NCI-H460 (cell line): ENCODE results near the gene INSC. TPM values are rescaled to one million over a fixed set of nuclear protein-coding genes. Genes with fewer than 3 reads are reported as not detected.

Source experiments
- DNase-seq: peaks from one replicate; pipeline ENCODE4 v3.0.0-alpha.2; 2016; ENCODE audit warnings: low read depth; ENCODE audit errors: extremely low read depth
- total RNA-seq: library from RNA; depleted of rRNA; stranded (reverse); fragments of >200 nt; shearing (Covaris generic); gene quantifications from 2 replicates; pipeline ENCODE4 v1.2.3, GENCODE V29; 2014

INSC gene
- total RNA-seq, 1 experiment from 2014 or later = 0.17 TPM

DNA sequence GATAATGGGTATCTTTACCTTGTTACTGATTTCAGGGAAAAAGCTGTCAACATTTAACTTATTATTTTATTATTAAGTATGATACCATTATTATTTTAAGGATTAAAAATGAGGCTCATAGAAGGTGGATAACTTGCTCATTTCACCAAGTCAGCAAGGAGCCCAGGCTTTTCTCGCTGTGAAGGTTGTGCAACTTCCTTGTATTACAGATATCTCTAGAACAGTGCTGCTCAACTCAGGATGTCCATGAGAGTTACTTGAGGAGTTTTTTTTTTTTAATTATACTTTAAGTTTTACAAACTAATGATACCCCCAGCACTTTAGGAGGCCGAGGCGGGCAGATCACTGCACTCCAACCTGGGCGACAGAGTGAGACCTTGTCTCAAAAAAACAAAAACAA is 98.2 kb downstream of the INSC start:
- no peak for DNase-seq

DNA sequence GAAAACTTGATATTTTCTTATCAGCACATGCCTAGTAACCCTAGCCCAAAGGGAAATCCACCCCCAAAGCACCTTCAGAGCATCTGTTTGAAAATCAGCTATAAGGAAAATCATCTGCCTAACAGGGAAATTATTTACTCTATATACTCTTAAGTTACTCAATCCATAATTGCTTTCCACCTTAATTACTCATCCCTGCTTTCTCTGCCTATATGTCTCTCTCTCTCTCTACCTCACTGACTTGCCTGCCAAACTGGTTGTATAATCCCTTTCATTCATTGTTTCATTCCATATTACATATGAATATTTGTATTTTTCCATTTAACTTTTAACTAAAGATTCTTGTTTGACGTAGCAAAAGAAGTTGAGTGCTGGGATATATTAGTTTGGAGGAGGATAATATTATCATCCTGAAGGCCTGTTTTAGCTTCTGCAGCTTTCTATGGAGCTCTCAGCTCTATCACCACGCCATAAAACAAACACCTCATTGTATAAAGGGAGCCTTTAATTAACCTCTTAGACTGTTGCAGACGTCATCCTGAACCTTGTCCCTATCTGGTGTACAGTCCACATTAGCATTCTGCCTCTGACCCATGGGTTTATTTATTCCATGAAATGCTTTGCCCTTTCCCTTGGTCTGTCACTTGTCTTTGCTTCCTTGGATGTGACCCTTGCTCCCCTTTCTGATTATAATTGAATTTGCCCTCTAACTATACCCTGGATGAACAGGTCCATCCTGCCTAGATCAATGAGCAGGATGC is 98.9 kb downstream of the INSC start:
- DNase-seq = no peak

DNA sequence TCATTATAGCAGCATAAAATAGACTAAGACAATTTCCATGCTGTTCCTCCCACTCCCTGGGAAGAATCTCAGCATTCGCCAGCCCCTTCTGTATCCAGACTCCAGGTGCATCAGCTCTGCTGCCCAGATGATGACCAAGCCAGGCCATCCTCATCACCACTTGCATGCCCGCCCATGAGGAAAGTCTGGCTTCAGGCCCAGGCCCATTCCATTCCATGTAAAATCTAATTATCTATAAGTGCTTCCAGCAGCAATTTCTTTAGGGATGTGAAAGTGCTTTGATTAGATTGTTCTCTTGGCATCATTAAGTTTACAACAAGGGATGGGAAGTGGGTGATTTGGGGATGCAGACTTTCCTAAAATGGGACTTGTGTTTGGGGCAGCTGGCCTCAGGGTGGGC is 100.3 kb downstream of the INSC start:
- no peak for DNase-seq

DNA sequence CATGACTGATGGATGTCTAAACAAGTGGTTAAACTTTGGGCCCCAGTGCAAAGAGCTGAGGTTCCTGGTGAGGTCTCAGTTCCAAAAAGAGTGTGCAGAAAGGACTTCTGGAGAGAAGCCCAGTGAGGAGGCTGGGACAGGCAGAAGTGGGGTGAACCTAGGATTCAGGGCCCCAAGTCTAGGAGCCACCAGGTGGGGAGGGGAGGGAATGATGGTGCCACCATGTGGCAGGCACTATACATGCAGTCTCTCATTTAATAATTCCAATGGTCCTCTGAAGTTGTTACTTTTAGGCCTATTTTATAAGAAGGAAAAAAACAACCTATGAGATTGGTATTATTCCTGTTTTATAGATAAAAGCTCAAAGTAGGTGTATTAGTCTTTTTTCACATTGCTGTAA is 102.0 kb downstream of the INSC start:
- DNase-seq = no peak

DNA sequence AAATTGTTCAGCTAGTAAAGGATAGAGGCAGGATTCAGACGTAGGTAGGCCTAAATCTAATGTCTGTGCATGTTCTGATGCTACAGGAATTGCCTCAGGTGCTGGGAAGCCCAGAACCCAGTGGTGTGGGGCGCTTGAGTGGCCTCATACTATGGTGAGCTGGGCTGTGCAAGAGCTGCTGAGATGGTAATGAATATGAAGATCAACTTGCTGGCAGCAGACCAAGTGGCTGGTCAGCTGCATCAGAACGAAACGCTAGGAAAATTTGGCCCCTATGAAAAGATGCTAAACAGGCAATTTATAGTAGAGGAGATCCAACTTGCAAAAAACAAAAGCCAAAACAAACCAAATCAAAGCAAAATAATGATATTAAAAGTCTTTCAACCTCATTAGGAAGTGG is 102.7 kb downstream of the INSC start:
- DNase-seq = no peak

DNA sequence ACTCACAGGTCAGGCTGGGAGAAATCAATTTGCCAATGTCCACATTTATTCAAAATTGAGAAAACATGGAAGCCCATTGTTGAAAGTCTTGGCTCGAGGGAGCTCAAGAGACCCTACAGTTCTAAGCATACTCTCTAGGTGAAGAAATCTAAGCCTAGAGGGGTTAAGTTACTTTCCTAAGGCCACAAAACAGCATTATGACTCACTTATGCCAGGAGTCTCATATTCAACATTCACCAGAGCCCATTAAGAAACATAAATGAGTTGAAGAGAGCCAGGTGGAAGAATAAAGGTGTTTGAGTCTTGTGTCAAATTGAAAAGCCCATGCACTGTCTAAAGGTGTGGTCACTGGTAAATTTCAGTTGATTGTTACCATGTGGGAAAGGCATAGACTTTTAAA is 108.1 kb downstream of the INSC start:
- no peak for DNase-seq

DNA sequence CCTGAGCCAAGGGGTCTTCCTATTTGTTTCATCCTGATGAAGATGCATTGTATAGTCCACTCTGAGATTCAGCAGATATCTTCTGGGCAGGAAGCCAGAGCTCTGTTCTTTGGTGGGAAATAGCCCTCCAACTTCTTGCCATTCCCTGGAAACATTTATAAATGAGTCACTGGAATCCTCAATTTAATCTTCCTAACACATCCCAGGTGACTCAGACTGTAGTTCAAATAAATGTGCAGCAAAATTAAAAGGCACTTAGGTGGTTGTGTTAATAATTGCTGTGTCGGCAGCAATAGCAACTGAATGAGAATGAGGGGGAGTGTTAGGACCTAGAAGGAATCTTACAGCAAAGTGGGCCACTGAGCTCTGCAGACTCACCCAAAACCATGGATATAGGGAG is 108.6 kb downstream of the INSC start:
- DNase-seq = no peak

DNA sequence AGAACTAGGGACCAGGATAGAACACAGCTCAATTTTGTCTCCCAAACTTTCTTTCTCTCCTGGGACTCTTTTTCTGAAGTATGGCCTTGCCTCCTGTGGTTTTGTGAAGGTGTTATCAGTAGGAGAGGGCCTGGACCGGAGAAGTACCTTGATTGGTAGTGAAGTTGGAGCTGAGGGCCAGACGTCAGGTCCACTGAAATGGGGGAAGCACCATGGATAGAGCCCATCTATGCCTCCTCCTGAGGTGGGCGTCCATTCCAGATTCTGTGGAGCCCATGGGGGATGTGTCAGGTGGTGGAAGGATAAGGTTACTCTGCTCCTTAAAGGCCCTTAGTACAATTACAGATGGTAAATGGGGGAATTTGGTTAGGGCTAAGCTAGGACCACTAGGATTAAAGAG is 109.7 kb downstream of the INSC start:
- no peak for DNase-seq

DNA sequence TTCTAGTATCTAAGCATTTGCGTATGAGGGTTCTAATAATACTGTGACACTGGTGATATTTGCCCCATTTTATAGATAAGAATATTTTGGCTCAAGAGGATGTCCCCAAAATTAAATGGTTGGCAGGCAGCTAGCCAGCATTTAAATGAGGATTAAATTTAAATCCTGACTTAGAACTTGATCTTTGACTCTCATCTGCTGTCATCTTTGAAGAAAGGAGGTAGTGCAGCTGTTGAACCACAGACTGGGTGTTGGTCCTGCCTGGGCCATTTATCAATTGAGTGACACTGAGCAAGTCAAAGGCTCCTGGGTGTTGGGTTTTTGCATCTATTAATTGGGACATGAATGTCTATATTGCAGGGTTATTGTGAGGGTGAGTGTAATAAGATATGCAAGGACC is 112.3 kb downstream of the INSC start:
- no peak for DNase-seq

DNA sequence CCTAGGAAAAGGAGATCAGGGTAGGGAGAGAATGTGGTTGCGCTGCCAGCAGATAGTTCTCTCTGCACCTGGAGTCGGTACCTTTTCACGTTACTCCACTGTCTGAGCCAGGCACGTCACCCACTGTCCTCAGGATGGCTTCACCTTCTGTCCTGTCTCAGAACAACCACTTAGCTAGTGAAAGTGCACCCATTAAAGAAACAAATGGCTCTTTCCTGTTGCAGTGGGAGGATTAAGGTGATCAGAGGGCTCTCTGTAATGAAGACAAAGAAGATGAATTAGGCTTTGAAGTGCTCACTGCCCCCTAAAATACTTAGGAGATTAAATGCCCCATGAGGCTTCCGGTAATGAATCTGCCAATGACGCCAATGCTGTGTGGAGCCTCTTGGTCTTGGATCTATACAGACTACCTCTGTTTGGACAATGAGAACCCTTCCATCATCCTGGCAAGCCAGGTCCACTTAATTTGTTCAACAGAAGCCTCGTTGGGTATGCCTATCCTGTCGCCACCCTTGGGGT is 113.7 kb downstream of the INSC start:
- no peak for DNase-seq

DNA sequence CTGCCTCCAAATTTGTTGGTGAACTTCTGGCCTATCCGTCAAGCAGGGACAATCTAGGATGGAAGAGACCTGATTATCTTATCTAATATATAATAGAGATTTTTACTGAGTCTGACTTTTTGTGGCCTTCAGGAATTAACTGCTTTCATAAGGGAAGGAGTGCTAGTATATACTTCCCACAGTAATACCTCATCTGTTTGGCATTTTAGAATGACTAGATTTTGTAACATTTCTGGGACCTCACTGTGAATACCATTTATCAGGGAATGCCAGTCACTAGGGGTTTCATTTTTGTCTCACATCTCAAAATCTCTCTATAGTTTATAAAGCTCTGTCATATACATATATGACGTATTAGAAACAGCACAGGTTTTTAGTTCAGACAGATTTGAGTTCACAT is 114.3 kb downstream of the INSC start:
- no peak for DNase-seq

DNA sequence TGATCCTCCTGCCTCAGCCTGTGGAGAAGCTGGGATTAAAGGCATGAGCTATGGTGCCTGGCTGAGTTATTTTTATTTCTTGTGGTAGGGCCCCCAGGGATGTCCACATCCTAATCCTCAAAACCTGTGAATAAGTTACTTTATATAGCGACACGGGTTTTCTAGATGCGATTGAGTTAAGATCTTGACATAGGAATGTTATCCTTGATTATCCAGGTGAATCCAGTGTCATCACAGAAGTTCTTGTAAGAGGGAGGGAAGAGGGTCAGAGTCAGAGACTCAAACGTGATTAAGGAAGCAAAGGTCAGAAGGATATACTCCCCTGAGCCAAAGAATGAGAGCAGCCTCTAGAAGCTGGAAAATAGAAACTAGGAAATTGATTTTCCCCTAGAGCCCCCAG is 117.8 kb downstream of the INSC start:
- no peak for DNase-seq

DNA sequence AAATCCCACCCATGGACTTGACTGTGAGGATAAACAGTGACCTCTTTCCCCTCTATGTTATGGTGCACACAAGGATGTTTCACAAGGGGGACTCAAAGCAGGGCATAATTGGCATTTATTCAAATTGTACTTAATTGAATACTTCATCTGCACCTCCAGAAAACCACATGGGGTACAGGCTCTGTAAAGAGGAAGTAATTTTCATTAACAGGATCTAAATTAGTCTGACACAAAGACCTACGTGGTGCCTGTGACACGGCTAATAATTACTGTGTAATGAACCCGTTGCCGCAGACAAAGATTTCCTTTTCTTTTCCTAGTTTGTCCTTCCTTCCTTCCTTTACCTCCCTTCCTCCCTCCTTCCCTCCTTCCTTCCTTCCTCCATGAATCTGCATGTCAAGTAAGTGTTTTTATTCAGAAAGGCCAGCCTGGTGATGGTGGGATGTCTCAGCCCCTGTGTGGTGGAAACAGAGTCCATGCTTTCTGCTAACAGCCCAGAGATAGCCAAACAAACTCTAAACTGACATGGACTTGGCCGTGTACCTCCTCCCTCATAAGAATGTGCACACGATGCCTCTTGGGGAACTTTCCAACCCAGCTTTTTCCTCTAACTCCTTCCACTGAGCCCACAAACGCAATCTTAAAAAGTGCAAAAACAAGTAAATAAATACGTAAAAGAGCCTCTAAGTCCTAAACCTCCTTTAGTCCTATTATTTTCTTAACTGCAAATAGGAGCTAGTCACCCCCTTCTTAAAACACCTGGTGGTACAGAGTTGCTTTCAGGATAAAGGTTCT is 118.8 kb downstream of the INSC start:
- DNase-seq = no peak

DNA sequence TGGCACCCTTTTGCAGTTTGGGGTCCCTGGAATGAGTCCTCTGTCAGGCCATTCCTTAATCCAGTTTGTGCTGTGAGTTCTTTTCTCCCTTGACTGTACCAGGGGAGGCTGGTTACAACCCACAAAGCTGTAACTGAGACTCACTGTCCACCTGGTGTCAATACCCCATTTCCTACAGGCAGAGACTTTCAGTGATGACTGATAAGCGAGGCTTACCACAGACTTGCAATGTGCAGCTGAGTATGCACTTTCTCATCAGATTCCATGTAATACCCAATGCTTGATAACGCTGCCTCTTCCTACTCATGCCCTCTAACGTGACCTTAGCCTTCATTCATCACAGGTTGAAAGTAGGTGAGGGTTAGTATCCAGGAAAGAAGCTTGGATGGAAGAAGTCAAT is 120.1 kb downstream of the INSC start:
- no peak for DNase-seq

DNA sequence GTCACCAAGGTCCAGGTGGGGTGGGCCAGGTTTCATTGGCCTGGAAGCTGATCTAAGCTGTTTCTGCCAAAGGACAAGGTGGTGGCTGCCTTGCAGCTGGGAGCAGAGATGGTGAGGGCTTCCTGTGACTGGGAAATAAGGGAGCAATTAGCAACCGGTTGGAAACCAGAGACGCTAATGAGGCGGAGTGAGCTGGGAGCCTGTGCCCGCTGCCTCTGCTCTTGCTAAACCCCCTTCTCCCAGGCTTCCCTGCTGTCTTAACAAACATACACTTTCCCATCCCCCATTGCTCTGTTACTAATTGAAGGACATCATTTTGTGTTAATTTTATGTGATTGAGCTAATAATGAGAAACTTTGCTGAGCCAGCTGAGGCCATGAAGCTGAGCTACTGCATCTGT is 121.8 kb downstream of the INSC start:
- no peak for DNase-seq

DNA sequence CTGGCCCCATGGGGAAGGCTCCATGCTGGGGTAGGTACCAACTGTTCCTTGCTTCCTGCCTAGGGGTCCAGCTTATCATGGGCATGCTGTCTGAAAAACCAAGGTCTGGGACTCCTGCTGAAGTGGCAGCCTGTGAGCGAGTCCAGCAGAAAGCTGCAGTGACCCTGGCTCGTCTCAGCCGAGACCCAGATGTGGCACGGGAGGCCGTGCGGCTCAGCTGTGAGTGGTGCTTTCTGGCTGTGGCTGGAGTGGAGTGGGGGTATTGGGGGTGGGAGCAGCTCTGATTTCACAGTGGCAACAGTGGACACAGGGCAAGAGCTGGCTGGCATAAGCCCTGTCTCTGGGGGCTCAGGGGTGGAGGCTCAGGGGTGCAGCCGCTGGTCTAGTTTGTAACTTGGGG is 124.1 kb downstream of the INSC start:
- DNase-seq = no peak

DNA sequence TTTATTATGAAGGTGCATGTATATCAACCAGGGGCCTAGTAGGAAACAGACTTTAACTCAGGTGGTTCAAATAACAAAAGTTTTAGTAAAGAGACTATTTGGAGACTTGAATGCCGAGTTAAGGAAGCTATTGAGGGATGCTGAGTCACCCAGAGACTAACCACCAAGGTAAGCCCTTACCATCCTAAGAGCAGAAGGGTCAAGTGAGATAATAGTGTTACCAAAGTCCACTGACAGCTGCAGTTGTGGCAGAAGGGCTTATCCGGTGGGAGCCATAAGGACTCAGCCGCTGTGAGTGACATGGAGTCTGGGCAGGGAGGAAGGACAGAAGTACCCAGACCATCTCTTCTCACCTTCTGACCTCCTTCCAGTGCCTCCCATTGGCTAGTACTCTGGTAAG is 134.0 kb downstream of the INSC start:
- no peak for DNase-seq

DNA sequence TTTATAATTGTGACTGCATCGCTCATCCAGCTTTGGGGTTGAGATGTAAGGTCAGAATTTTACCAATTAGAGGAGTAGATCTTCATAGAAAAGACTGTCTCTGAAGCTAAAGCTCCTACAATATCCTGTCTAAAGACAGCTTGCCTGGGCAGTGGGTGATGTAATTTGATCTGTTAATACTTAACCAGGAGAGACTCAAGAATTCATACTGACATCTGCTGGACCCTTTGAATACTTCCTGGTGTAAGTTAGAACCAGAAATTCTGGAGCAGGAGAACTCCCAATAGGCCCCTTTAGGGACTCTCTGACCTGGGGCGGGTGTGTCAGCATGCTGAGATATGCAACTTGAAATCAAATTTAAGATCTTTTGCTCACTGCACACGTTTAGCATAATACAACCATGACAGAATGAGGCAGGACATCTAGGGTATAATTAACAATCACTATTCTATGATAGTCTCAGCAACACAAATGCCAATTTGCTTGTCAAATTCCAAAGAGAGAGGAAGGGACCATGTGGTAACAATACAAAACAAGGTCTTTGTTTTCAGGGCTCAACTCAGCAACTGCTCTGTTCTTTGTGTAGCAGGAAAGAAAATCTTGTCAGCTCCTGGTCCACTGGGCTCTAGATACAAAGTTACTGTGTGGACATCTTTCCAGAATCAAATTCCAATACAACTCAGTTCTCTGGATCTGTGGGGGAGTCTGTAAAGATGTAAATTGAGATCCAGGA is 143.9 kb downstream of the INSC start:
- DNase-seq = no peak

DNA sequence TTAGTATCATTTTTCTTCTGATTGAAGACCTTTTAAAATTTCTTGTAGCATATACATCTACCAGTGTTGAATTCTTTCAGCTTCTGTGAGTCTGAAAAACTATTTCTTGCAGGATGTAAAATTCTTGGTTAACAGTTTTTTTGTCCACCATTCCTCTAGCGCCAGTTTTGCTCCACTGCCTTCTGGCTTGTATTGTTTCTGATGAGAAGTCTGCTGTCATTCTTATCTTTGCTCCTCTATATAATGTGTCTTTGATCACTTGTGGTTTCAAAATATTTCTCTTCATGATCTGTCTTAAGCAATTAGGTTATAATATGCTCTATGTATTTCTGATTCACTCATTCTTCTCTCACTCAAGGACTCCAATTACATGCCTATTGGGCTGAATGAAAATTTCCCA is 152.3 kb downstream of the INSC start:
- no peak for DNase-seq

DNA sequence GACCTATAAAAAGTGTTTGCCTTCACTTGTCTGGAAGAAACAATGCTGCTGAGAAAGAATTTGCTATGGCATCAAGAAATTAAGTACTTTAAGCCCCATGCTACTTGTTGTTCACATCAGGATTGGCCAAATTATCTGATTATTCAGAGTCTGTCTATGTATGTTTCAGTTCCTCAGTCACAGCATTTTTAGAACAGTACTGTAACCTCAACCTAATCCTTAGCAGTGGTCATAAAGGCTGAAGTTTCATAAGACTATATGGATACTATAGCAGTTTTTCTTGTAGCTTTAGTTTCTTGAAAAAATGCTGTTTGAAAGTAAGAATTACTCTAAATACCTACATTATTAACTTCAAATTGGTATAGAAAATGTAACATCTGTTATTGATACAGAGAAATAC is 153.9 kb downstream of the INSC start:
- no peak for DNase-seq

DNA sequence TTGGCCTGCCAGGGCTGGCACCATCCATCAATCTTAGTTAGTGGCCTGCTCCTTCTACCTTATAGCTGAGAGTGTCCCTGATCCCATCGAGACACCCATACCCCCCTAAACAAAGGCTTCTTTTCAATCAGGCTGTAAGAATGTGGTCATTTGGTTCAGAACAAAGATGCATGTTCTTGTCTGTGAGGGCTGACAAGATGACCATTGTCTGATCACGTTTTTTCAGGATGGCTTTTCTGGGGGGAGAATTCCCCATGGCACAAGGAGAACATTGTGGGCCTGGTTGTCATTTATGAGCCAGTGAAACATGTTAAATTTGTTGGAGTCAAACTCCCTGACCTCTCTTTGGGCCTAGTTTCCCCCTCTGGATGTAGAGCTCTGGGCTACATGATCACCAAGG is 160.4 kb downstream of the INSC start:
- no peak for DNase-seq

DNA sequence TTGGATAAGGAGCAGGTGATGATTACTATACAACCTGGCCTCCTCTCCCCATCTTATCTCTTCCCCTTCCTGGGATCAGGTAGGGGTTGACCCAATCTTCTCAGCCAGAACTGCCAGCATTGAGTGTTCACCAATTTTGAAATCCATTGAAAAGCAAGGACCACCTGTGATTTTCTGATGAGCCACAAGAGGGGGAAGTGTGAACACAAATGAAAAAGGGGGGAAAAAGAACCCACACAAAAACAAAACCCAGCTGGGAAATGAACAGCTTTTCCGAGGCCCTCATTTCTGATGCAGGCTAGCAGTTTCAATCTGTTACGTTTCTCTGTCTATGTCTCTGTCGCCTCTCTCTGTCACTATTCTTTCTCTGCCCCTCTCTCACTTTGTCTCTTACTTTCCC is 161.9 kb downstream of the INSC start:
- no peak for DNase-seq
